ENCODE measurements around the gene TMEM191C. TPM values are rescaled to one million over a fixed set of nuclear protein-coding genes. Genes with fewer than 3 reads are reported as not detected.
"Not testable (repeated sequence)": the region's sequence is repeated elsewhere in the genome, so short reads cannot be mapped to it uniquely, and the experiment has no call there.

The TMEM191C gene
- total and polyA plus RNA-seq, 2 donors (not counting 1 experiment from before 2014, with no cell fraction given): 5.0 to 5.8 TPM

GRCh38 chr22:21420180-21420763 is 46.9 kb upstream of the TMEM191C start:
- H4K20me1 ChIP-seq (ENCODE audit: control insufficient read depth, insufficient read depth, low read length, poor library complexity, severe bottlenecking); DNase-seq; H3K9me3 ChIP-seq (ENCODE audit: control extremely low read depth in 1 of 3, control insufficient read depth in 2 of 3, insufficient read depth in 1 of 3, low read length in 2 of 3); H3K4me1 Mint-ChIP-seq; H3K79me2 ChIP-seq (ENCODE audit: control insufficient read depth, insufficient read depth, low read length); H3K4me3 Mint-ChIP-seq; H3K27me3 Mint-ChIP-seq; H3K4me1 ChIP-seq (ENCODE audit: control insufficient read depth in 2 of 2, insufficient read depth in 2 of 2, low read length in 2 of 2); H3K27ac ChIP-seq (ENCODE audit: low read length in 2 of 2); intact Hi-C loops (cut with micrococcal nuclease); H3K9me3 Mint-ChIP-seq (ENCODE audit: insufficient read depth); H3K27ac Mint-ChIP-seq; POLR2A ChIA-PET; H3K9ac ChIP-seq (ENCODE audit: low read length); H3K36me3 ChIP-seq (replicated peaks in 1 of 2; ENCODE audit: control extremely low read depth in 1 of 2, control insufficient read depth in 1 of 2, extremely low read depth in 1 of 2, insufficient read depth in 2 of 2, low read length in 1 of 2); H3K4me2 ChIP-seq (replicated peaks; ENCODE audit: low read depth, low read length, poor library complexity, severe bottlenecking); CTCF ChIA-PET; H3K27me3 ChIP-seq (replicated peaks in 1 of 4; ENCODE audit: control extremely low read depth in 1 of 4, control insufficient read depth in 3 of 4, insufficient read depth in 4 of 4, low read length in 3 of 4); H3K4me3 ChIP-seq (ENCODE audit: control extremely low read depth in 1 of 5, extremely low read depth in 1 of 5, insufficient read depth in 1 of 5, low read depth in 2 of 5, low read length in 4 of 5); H2AFZ ChIP-seq (ENCODE audit: insufficient read depth, low read depth, low read length, poor library complexity, severe bottlenecking): not testable (repeated sequence)
- 20% methylated on average over 2 of the region's 19 CpGs for WGBS (ENCODE audit: insufficient coverage)
- peak; percentile 53 for ATAC-seq (ENCODE audit: low read depth)

GRCh38 chr22:21424084-21424709 is 43.0 kb upstream of the TMEM191C start:
- H3K27me3 Mint-ChIP-seq; H3K27ac ChIP-seq (ENCODE audit: low read length in 2 of 2); CTCF ChIA-PET; H3K9me3 Mint-ChIP-seq (ENCODE audit: insufficient read depth); H3K4me3 Mint-ChIP-seq; DNase-seq; H2AFZ ChIP-seq (ENCODE audit: insufficient read depth, low read depth, low read length, poor library complexity, severe bottlenecking); H3K4me1 ChIP-seq (ENCODE audit: control insufficient read depth in 2 of 2, insufficient read depth in 2 of 2, low read length in 2 of 2); H3K4me2 ChIP-seq (replicated peaks; ENCODE audit: low read depth, low read length, poor library complexity, severe bottlenecking); H3K9me3 ChIP-seq (ENCODE audit: control extremely low read depth in 1 of 3, control insufficient read depth in 2 of 3, insufficient read depth in 1 of 3, low read length in 2 of 3); ATAC-seq (ENCODE audit: low read depth); H3K36me3 ChIP-seq (replicated peaks in 1 of 2; ENCODE audit: control extremely low read depth in 1 of 2, control insufficient read depth in 1 of 2, extremely low read depth in 1 of 2, insufficient read depth in 2 of 2, low read length in 1 of 2); H3K9ac ChIP-seq (ENCODE audit: low read length); H4K20me1 ChIP-seq (ENCODE audit: control insufficient read depth, insufficient read depth, low read length, poor library complexity, severe bottlenecking); H3K27me3 ChIP-seq (replicated peaks in 1 of 4; ENCODE audit: control extremely low read depth in 1 of 4, control insufficient read depth in 3 of 4, insufficient read depth in 4 of 4, low read length in 3 of 4); POLR2A ChIA-PET; H3K27ac Mint-ChIP-seq; H3K4me1 Mint-ChIP-seq; H3K4me3 ChIP-seq (ENCODE audit: control extremely low read depth in 1 of 5, extremely low read depth in 1 of 5, insufficient read depth in 1 of 5, low read depth in 2 of 5, low read length in 4 of 5); intact Hi-C loops (cut with micrococcal nuclease); H3K79me2 ChIP-seq (ENCODE audit: control insufficient read depth, insufficient read depth, low read length): not testable (repeated sequence)
- no CpG with 5 or more reads among the region's 12 CpGs for WGBS (ENCODE audit: insufficient coverage)

- DNase-seq: not testable (repeated sequence)
These were observed 32.6 kb upstream of the TMEM191C start for GRCh38 chr22:21434378-21435233.

More at GRCh38 chr22:21434378-21435233, 32.6 kb upstream of the TMEM191C start:
- H3K9me3 ChIP-seq (ENCODE audit: control extremely low read depth in 1 of 3, control insufficient read depth in 2 of 3, insufficient read depth in 1 of 3, low read length in 2 of 3); H3K36me3 ChIP-seq (replicated peaks in 1 of 2; ENCODE audit: control extremely low read depth in 1 of 2, control insufficient read depth in 1 of 2, extremely low read depth in 1 of 2, insufficient read depth in 2 of 2, low read length in 1 of 2); H3K79me2 ChIP-seq (ENCODE audit: control insufficient read depth, insufficient read depth, low read length); H3K4me3 ChIP-seq (ENCODE audit: control extremely low read depth in 1 of 5, extremely low read depth in 1 of 5, insufficient read depth in 1 of 5, low read depth in 2 of 5, low read length in 4 of 5); H3K27ac Mint-ChIP-seq; H3K4me3 Mint-ChIP-seq; H3K4me1 ChIP-seq (ENCODE audit: control insufficient read depth in 2 of 2, insufficient read depth in 2 of 2, low read length in 2 of 2); H3K4me2 ChIP-seq (replicated peaks; ENCODE audit: low read depth, low read length, poor library complexity, severe bottlenecking); H2AFZ ChIP-seq (ENCODE audit: insufficient read depth, low read depth, low read length, poor library complexity, severe bottlenecking); H3K27ac ChIP-seq (ENCODE audit: low read length in 2 of 2); H3K27me3 ChIP-seq (replicated peaks in 1 of 4; ENCODE audit: control extremely low read depth in 1 of 4, control insufficient read depth in 3 of 4, insufficient read depth in 4 of 4, low read length in 3 of 4); H3K4me1 Mint-ChIP-seq; POLR2A ChIA-PET; intact Hi-C loops (cut with micrococcal nuclease); CTCF ChIA-PET; H3K27me3 Mint-ChIP-seq; ATAC-seq (ENCODE audit: low read depth); H3K9me3 Mint-ChIP-seq (ENCODE audit: insufficient read depth); H3K9ac ChIP-seq (ENCODE audit: low read length); H4K20me1 ChIP-seq (ENCODE audit: control insufficient read depth, insufficient read depth, low read length, poor library complexity, severe bottlenecking): not testable (repeated sequence)
- no CpG with 5 or more reads among the region's 15 CpGs for WGBS (ENCODE audit: insufficient coverage)

All from B cell (primary cell).